GM23338 (cell line): ENCODE data around the gene SFXN5. TPM values are rescaled to one million over a fixed set of nuclear protein-coding genes. Genes with fewer than 3 reads are reported as not detected.

Experiments used
- ATAC-seq: fragments of 200-7000 bp; cut with Tn5 transposase; 3 replicates; pipeline ENCODE4 v1.9.1; 2020
- DNase-seq: peaks from one replicate; pipeline ENCODE4 v3.0.0-alpha.2; 2015; ENCODE audit warnings: low spot score
- H2AFZ ChIP-seq: fragments of 200-600 bp; sonication (generic); 2 replicates; pipeline ENCODE4 v1.8.0; 2016; ENCODE audit warnings: antibody characterized with exemption, mild to moderate bottlenecking, moderate library complexity
- H3F3A ChIP-seq: fragments of 200-600 bp; sonication (generic); replicated peaks from 2 replicates; pipeline ENCODE4 v1.8.0; 2017; ENCODE audit warnings: antibody characterized with exemption, mixed run types, low read depth
- H3K27ac ChIP-seq: fragments of 200-600 bp; sonication (generic); 2 replicates; pipeline ENCODE4 v1.6.1; 2016; ENCODE audit warnings: low read depth
- H3K27me3 ChIP-seq: fragments of 200-600 bp; sonication (generic); 2 replicates; pipeline ENCODE4 v1.8.0; 2016; ENCODE audit warnings: mild to moderate bottlenecking, mixed run types, moderate library complexity; ENCODE audit not compliant: insufficient read depth
- H3K36me3 ChIP-seq: fragments of 200-600 bp; sonication (generic); 2 replicates; pipeline ENCODE4 v1.8.0; 2016; ENCODE audit warnings: mild to moderate bottlenecking; ENCODE audit not compliant: insufficient read depth
- H3K4me1 ChIP-seq: fragments of 200-600 bp; sonication (generic); 2 replicates; pipeline ENCODE4 v1.8.0; 2016; ENCODE audit warnings: mild to moderate bottlenecking, moderate library complexity; ENCODE audit not compliant: insufficient read depth
- H3K4me2 ChIP-seq: fragments of 200-600 bp; sonication (generic); 2 replicates; pipeline ENCODE4 v1.7.1; 2017; ENCODE audit warnings: mixed run types
- H3K4me3 ChIP-seq: fragments of 200-600 bp; sonication (generic); 2 replicates; pipeline ENCODE4 v1.6.1; 2016; ENCODE audit warnings: mixed run types
- H3K79me2 ChIP-seq: fragments of 200-600 bp; sonication (generic); replicated peaks from 2 replicates; pipeline ENCODE4 v1.8.0; 2017; ENCODE audit warnings: mild to moderate bottlenecking; ENCODE audit not compliant: insufficient read depth
- H3K9me2 ChIP-seq: fragments of 200-600 bp; sonication (generic); 2 replicates; pipeline ENCODE4 v1.8.0; 2017; ENCODE audit not compliant: insufficient read depth
- H4K20me1 ChIP-seq: fragments of 200-600 bp; sonication (generic); replicated peaks from 2 replicates; pipeline ENCODE4 v1.8.0; 2017; ENCODE audit warnings: mild to moderate bottlenecking; ENCODE audit not compliant: insufficient read depth
- H3K27ac Mint-ChIP-seq: 2 replicates; pipeline ENCODE4 v1.8.0; 2020; ENCODE audit warnings: inconsistent platforms, mild to moderate bottlenecking, moderate library complexity, mixed read lengths
- H3K27me3 Mint-ChIP-seq: 3 replicates; pipeline ENCODE4 v1.8.0; 2022; ENCODE audit warnings: low read depth, mild to moderate bottlenecking, moderate library complexity, mixed read lengths, inconsistent platforms; ENCODE audit not compliant: insufficient read depth, poor library complexity
- H3K36me3 Mint-ChIP-seq: 3 replicates; pipeline ENCODE4 v1.8.0; 2021; ENCODE audit warnings: low read depth, mild to moderate bottlenecking, inconsistent platforms, moderate library complexity, mixed read lengths
- H3K4me1 Mint-ChIP-seq: 3 replicates; pipeline ENCODE4 v1.8.0; 2020; ENCODE audit warnings: mild to moderate bottlenecking, inconsistent platforms, mixed read lengths
- H3K4me3 Mint-ChIP-seq: 3 replicates; pipeline ENCODE4 v1.8.0; 2021; ENCODE audit warnings: moderate library complexity, mild to moderate bottlenecking, inconsistent platforms, mixed read lengths
- H3K9me3 Mint-ChIP-seq: 3 replicates; pipeline ENCODE4 v1.8.0; 2020; ENCODE audit warnings: moderate library complexity, mild to moderate bottlenecking, inconsistent platforms, mixed read lengths
- CREB1 ChIP-seq: fragments of 250-450 bp; sonication (Bioruptor Pico); IDR thresholded peaks from 2 replicates; pipeline ENCODE4 v1.5.0; 2020; ENCODE audit warnings: low read depth, mild to moderate bottlenecking, moderate library complexity
- EZH2 ChIP-seq: fragments of 200-600 bp; sonication (generic); IDR thresholded peaks from one replicate; pipeline ENCODE4 v1.8.0; 2017; ENCODE audit warnings: antibody characterized with exemption, mild to moderate bottlenecking, low read depth; ENCODE audit not compliant: unreplicated experiment
- EZH2phosphoT487 ChIP-seq: fragments of 200-600 bp; sonication (generic); IDR thresholded peaks from one replicate; pipeline ENCODE4 v1.8.1; 2018; ENCODE audit warnings: antibody characterized with exemption; ENCODE audit not compliant: unreplicated experiment
- JUNB ChIP-seq: IDR thresholded peaks from one replicate; pipeline ENCODE4 v1.6.1; 2016; ENCODE audit warnings: antibody characterized with exemption; ENCODE audit not compliant: unreplicated experiment
- POLR2AphosphoS5 ChIP-seq: IDR thresholded peaks from 2 replicates; pipeline ENCODE4 v1.6.1; 2016; ENCODE audit warnings: antibody characterized with exemption, low read depth
- ZNF331 ChIP-seq: fragments of 250-450 bp; sonication (Bioruptor Pico); IDR thresholded peaks from 2 replicates; pipeline ENCODE4 v1.5.0; 2020; ENCODE audit warnings: low read depth, mild to moderate bottlenecking, moderate library complexity
- polyA plus RNA-seq: library from polyadenylated mRNA; unstranded; fragments of >200 nt; fragmentation: Nextera tagmentation; extraction: Ambion mirVana; gene quantifications from 2 replicates; pipeline ENCODE4 v1.2.1, GENCODE V29; 2016
- total RNA-seq: library from RNA; depleted of rRNA; stranded (reverse); fragments of >200 nt; shearing (Covaris generic); gene quantifications from 2 replicates; pipeline ENCODE4 v1.2.3, GENCODE V29; 2014
- TF ChIP-seq, protein P1 (sequence below): IDR thresholded peaks from one replicate; pipeline ENCODE4 v1.6.1; 2018; ENCODE audit warnings: antibody characterized with exemption; ENCODE audit not compliant: unreplicated experiment
- TF ChIP-seq, protein P2 (sequence below), 2 experiments: fragments of 200-600 bp in 1 of 2; sonication (generic) in 1 of 2; conservative IDR thresholded peaks; 2 replicates each; pipeline versions ENCODE4 v1.5.1 to v1.6.1; 2016 to 2017; ENCODE audit warnings: antibody characterized with exemption in 2 of 2, low read depth in 2 of 2, mild to moderate bottlenecking in 2 of 2, moderate library complexity in 1 of 2

The SFXN5 gene
- total and polyA plus RNA-seq, 2 experiments from 2014 or later: 23.6 to 25.8 TPM

DNA sequence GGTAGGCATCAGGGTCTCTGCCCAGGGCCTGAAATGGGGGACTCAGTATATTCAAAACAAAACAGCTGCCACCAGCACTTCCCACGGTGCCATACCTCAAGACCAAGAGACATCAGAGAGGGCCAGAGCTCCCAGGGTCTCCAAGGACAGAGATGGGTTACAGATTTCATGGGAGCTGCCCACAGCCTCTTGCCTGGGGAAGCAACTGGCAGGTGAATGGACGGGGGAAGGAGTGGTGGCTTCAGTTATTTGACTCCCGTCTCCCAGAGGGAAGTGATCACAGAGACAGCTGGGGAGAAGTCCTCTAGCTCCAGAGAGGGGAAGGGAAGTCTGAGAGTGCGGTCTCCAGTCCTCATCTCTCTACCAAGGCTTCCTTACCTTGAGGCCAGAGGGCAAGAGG lies 15.8 kb upstream of the SFXN5 start:
- Histone ChIP-seq H3K4me3 (no peak overlapping the region), H3K9me2 (no peaks in the 10 kb centered on the region), H3K27ac (no peak overlapping the region), H3K27me3 (no peaks in the 10 kb centered on the region), H4K20me1 (peaks cover 3% of the 10 kb centered on the region), H3K4me2 (no peak overlapping the region), H3K36me3 (no peaks in the 10 kb centered on the region), H3K4me1 (no peaks in the 10 kb centered on the region), H3K79me2 (0 out of 2 replicates have a peak, but pooled peaks cover 3% of the 10 kb centered on the region), H3F3A (no peaks in the 10 kb centered on the region), H2AFZ (no peak overlapping the region)
- H3K36me3 Mint-ChIP-seq: no peaks in the 10 kb centered on the region; the same call in 2 of the 3 replicates
- no peak overlapping the region for H3K27ac Mint-ChIP-seq
- no peaks in the 10 kb centered on the region for H3K9me3 Mint-ChIP-seq
- no peak overlapping the region for H3K4me3 Mint-ChIP-seq
- ATAC-seq (no peak), DNase-seq (no peak)
- no peak for TF ChIP-seq ZNF331
- TF ChIP-seq EZH2phosphoT487: no peak
- TF ChIP-seq, protein P1, sequence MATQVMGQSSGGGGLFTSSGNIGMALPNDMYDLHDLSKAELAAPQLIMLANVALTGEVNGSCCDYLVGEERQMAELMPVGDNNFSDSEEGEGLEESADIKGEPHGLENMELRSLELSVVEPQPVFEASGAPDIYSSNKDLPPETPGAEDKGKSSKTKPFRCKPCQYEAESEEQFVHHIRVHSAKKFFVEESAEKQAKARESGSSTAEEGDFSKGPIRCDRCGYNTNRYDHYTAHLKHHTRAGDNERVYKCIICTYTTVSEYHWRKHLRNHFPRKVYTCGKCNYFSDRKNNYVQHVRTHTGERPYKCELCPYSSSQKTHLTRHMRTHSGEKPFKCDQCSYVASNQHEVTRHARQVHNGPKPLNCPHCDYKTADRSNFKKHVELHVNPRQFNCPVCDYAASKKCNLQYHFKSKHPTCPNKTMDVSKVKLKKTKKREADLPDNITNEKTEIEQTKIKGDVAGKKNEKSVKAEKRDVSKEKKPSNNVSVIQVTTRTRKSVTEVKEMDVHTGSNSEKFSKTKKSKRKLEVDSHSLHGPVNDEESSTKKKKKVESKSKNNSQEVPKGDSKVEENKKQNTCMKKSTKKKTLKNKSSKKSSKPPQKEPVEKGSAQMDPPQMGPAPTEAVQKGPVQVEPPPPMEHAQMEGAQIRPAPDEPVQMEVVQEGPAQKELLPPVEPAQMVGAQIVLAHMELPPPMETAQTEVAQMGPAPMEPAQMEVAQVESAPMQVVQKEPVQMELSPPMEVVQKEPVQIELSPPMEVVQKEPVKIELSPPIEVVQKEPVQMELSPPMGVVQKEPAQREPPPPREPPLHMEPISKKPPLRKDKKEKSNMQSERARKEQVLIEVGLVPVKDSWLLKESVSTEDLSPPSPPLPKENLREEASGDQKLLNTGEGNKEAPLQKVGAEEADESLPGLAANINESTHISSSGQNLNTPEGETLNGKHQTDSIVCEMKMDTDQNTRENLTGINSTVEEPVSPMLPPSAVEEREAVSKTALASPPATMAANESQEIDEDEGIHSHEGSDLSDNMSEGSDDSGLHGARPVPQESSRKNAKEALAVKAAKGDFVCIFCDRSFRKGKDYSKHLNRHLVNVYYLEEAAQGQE: no peak
- TF ChIP-seq EZH2: no peak
- no peak for TF ChIP-seq POLR2AphosphoS5
- H3K27me3 Mint-ChIP-seq: peaks cover 9% of the 10 kb centered on the region
- H3K4me1 Mint-ChIP-seq: peaks cover 13% of the 10 kb centered on the region

DNA sequence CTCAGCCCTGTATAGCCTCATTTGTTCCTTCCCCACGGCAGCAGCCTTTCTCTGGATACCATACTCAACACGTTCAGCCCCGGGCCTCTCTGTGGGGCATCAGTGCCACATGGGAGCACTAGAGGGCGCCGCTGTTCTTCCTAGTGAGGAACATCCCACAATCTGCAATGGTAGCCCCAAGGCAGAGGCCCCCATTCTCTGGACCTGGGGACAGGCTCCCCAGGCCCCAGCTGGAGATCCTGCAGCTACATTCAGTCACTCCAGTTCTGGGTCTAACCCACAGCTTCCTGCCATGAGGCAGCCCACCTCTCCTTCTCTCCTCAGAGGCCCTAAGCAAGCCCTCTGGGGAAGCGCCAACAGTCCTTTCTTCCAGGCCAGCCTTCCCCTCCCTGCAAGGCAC lies 14.2 kb upstream of the SFXN5 start:
- ATAC-seq (peak; percentile 85), DNase-seq (peak; percentile 96)
- Histone ChIP-seq H3K9me2 (no peaks in the 10 kb centered on the region), H2AFZ (no peak overlapping the region), H3K4me3 (no peak overlapping the region), H3K4me1 (peaks cover 11% of the 10 kb centered on the region), H4K20me1 (peaks cover 3% of the 10 kb centered on the region), H3F3A (no peaks in the 10 kb centered on the region), H3K4me2 (no peak overlapping the region), H3K27ac (no peak overlapping the region), H3K79me2 (0 out of 2 replicates have a peak, but pooled peaks cover 3% of the 10 kb centered on the region), H3K27me3 (no peaks in the 10 kb centered on the region), H3K36me3 (no peaks in the 10 kb centered on the region)
- TF ChIP-seq, protein P2, sequence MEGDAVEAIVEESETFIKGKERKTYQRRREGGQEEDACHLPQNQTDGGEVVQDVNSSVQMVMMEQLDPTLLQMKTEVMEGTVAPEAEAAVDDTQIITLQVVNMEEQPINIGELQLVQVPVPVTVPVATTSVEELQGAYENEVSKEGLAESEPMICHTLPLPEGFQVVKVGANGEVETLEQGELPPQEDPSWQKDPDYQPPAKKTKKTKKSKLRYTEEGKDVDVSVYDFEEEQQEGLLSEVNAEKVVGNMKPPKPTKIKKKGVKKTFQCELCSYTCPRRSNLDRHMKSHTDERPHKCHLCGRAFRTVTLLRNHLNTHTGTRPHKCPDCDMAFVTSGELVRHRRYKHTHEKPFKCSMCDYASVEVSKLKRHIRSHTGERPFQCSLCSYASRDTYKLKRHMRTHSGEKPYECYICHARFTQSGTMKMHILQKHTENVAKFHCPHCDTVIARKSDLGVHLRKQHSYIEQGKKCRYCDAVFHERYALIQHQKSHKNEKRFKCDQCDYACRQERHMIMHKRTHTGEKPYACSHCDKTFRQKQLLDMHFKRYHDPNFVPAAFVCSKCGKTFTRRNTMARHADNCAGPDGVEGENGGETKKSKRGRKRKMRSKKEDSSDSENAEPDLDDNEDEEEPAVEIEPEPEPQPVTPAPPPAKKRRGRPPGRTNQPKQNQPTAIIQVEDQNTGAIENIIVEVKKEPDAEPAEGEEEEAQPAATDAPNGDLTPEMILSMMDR (conservative IDR thresholded peaks at IDR 0.05; ENCODE audit: low read depth in 2 of 2): peak; percentile 93 to 96
- TF ChIP-seq JUNB: no peak
- no peak for TF ChIP-seq EZH2phosphoT487
- no peak for TF ChIP-seq CREB1 (CRISPR knock-in tag)
- Mint-ChIP-seq H3K36me3 (no peaks in the 10 kb centered on the region; the same call in 2 of the 3 replicates), H3K27ac (no peak overlapping the region), H3K27me3 (peaks cover 9% of the 10 kb centered on the region), H3K4me1 (peaks cover 15% of the 10 kb centered on the region), H3K9me3 (no peaks in the 10 kb centered on the region), H3K4me3 (no peak overlapping the region)
